Skeletal muscle tissue (tissue), 4 donors: ENCODE data around the gene B4GALNT1. TPM values are rescaled to one million over a fixed set of nuclear protein-coding genes. Genes with fewer than 3 reads are reported as not detected.

Experiments used
- H3K27ac ChIP-seq: one replicate; pipeline ENCODE4 v1.7.0; 2013; ENCODE audit warnings: mild to moderate bottlenecking, low read depth, low read length, inconsistent platforms
- H3K27me3 ChIP-seq, 3 donors: one replicate each; pipeline ENCODE4 v1.7.0; 2013; ENCODE audit warnings: low read length in 3 of 3; ENCODE audit not compliant: control insufficient read depth in 3 of 3, insufficient read depth in 3 of 3
- H3K36me3 ChIP-seq, 3 donors: one replicate each; pipeline ENCODE4 v1.7.0; 2013; ENCODE audit warnings: low read length in 3 of 3; ENCODE audit not compliant: control insufficient read depth in 3 of 3, insufficient read depth in 3 of 3
- H3K4me1 ChIP-seq, 3 donors: one replicate each; pipeline ENCODE4 v1.7.0; 2013; ENCODE audit warnings: low read length in 3 of 3, mild to moderate bottlenecking in 3 of 3; ENCODE audit not compliant: control insufficient read depth in 3 of 3, insufficient read depth in 3 of 3
- H3K4me3 ChIP-seq, 3 donors: one replicate each; pipeline ENCODE4 v1.7.0; 2013; ENCODE audit warnings: low read length in 3 of 3
- H3K9ac ChIP-seq, 3 donors: one replicate each; pipeline ENCODE4 v1.7.0; 2013; ENCODE audit warnings: low read length in 3 of 3, mild to moderate bottlenecking in 3 of 3, moderate library complexity in 2 of 3, low read depth in 1 of 3
- H3K9me3 ChIP-seq, 3 donors: one replicate each; pipeline ENCODE4 v1.7.0; 2013; ENCODE audit warnings: low read length in 3 of 3; ENCODE audit not compliant: control insufficient read depth in 3 of 3
- total RNA-seq: library from RNA; depleted of rRNA; stranded (reverse); fragments of >200 nt; gene quantifications from one replicate; pipeline ENCODE4 v1.2.3, GENCODE V29; 2014
- donor health status: Osteomylitis.

B4GALNT1 gene
- total RNA-seq, 1 donor from 2014 or later: 3.1 TPM

GRCh38 chr12:57615637-57616036, 17.4 kb downstream of the B4GALNT1 start:
- Histone ChIP-seq H3K9me3 (no peaks in the 10 kb centered on the region), H3K4me1 (peaks cover 4 to 21% (median 13%) of the 10 kb centered on the region in 3 donors), H3K27ac (no peak overlapping the region), H3K27me3 (peaks cover 54 to 75% (median 73%) of the 10 kb centered on the region in 3 donors), H3K36me3 (peaks cover 0 to 9% (median 5%) of the 10 kb centered on the region in 3 donors), H3K9ac (no peak overlapping the region), H3K4me3 (no peak overlapping the region)

DNA sequence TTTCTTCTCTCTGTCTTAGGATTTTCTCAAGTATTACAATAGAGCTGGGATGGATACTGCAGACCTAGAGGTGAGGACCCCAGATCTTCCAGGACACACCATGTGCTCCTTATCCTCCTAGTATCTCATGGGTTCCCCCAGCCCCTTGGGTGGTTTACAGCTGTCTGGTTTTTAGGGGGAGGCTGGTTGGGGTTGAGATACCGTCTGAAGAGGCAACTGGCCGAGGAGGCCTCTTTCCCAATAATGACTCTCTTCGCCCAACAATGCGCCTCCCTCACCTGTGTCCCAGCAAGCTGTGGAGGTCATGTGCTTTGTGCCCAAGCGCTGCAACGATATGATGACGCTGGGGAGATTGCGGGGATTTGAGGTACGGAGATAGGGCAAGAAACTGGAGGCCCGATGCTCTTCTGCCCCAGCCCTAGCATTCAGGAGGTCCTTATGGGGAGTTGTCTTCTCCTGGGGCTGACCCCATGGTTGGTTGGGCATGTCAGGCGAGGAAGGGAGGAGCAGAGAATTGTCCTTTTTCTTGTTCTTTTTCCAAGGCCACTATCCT, 18.0 kb downstream of the B4GALNT1 start:
- Histone ChIP-seq H3K9me3 (no peaks in the 10 kb centered on the region), H3K27ac (no peak overlapping the region), H3K27me3 (peaks cover 48 to 73% (median 69%) of the 10 kb centered on the region in 3 donors), H3K4me3 (no peak overlapping the region), H3K4me1 (peaks cover 8 to 22% (median 15%) of the 10 kb centered on the region in 3 donors), H3K36me3 (peaks cover 0 to 9% (median 5%) of the 10 kb centered on the region in 3 donors), H3K9ac (no peak overlapping the region)

GRCh38 chr12:57614178-57614947, 18.6 kb downstream of the B4GALNT1 start:
- peaks cover 8 to 20% (median 10%) of the 10 kb centered on the region in 3 donors for H3K4me1 ChIP-seq
- H3K9ac ChIP-seq: no peak overlapping the region
- H3K27me3 ChIP-seq: peaks cover 41 to 67% (median 63%) of the 10 kb centered on the region in 3 donors
- peaks cover 0 to 9% (median 5%) of the 10 kb centered on the region in 3 donors for H3K36me3 ChIP-seq
- H3K4me3 ChIP-seq: no peak overlapping the region
- H3K27ac ChIP-seq: no peak overlapping the region
- H3K9me3 ChIP-seq: no peaks in the 10 kb centered on the region

DNA sequence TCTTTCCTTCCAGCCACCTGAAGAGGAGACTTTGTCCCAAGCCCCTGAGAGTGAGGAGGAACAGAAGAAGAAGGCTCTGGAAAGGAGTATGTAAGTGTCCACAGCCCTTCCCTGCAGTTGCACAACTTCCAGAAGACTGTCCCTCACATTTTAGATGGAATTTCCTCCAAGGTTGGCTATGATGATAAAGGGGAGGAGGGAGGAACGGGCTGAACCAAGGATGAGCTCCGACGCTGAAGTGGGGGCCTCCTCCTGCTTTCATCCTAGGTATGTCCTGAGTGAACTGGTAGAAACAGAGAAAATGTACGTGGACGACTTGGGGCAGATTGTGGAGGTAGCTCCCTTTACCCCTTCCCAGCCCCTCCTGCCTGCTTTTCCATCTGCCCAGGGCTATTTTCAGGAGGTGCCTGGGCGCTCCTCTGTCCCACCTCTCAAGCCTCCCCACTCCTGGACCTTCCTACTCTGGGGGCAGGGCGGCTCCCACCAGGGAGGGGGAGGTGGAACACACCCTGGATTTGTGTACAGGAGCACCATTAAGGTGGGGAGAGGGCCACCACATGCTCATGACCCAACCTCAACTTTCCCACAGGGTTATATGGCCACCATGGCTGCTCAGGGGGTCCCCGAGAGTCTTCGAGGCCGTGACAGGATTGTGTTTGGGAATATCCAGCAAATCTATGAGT, 19.4 kb downstream of the B4GALNT1 start:
- Histone ChIP-seq H3K9ac (no peak overlapping the region), H3K4me1 (peaks cover 10 to 22% (median 10%) of the 10 kb centered on the region in 3 donors), H3K4me3 (no peak overlapping the region), H3K27ac (no peak overlapping the region), H3K9me3 (no peaks in the 10 kb centered on the region), H3K27me3 (peaks cover 34 to 64% (median 63%) of the 10 kb centered on the region in 3 donors), H3K36me3 (peaks cover 0 to 9% (median 5%) of the 10 kb centered on the region in 3 donors)

DNA sequence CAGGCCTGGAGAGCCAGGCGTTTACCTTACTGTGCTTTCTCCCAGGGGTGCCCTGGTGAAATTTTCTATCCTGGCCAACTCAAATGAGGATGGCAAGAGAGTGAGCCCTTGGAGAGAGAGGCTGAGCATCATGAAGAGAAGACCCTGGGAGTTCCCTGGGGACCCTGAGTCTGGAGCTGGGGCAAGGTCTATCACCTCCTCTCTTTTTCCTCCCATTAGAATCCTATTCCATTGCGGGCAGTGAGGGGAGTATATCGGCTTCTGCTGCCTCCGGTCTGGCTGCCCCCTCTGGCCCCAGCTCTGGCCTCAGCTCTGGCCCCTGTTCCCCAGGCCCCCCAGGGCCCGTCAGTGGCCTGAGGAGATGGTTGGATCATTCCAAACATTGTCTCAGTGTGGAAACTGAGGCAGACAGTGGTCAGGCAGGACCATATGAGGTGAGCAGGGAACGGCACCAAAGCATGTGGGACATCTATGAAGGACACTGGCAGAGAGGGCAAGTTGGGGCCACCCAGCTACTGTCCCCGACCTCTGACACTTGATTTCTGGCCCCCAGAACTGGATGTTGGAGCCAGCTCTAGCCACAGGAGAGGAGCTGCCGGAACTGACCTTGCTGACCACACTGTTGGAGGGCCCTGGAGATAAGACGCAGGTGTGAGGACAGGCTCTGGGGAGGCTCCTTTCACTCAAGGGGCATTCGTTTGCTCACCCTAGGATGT, 20.1 kb downstream of the B4GALNT1 start:
- Histone ChIP-seq H3K9me3 (no peaks in the 10 kb centered on the region), H3K36me3 (peaks cover 0 to 9% (median 8%) of the 10 kb centered on the region in 3 donors), H3K27me3 (peaks cover 33 to 65% (median 59%) of the 10 kb centered on the region in 3 donors), H3K9ac (no peak overlapping the region), H3K27ac (no peak overlapping the region), H3K4me3 (no peak overlapping the region), H3K4me1 (peaks cover 10 to 22% (median 13%) of the 10 kb centered on the region in 3 donors)

GRCh38 chr12:57611827-57612710, 20.9 kb downstream of the B4GALNT1 start:
- peaks cover 10 to 24% (median 13%) of the 10 kb centered on the region in 3 donors for H3K4me1 ChIP-seq
- H3K9me3 ChIP-seq: no peaks in the 10 kb centered on the region
- peaks cover 26 to 65% (median 54%) of the 10 kb centered on the region in 3 donors for H3K27me3 ChIP-seq
- peaks cover 0 to 9% (median 8%) of the 10 kb centered on the region in 3 donors for H3K36me3 ChIP-seq
- peak overlapping the region; percentile 30 for H3K27ac ChIP-seq
- peak overlapping the region in 1 of 3 donors; percentile 54 for H3K9ac ChIP-seq
- H3K4me3 ChIP-seq: peak overlapping the region; percentile 26 to 41 (median 36)

DNA sequence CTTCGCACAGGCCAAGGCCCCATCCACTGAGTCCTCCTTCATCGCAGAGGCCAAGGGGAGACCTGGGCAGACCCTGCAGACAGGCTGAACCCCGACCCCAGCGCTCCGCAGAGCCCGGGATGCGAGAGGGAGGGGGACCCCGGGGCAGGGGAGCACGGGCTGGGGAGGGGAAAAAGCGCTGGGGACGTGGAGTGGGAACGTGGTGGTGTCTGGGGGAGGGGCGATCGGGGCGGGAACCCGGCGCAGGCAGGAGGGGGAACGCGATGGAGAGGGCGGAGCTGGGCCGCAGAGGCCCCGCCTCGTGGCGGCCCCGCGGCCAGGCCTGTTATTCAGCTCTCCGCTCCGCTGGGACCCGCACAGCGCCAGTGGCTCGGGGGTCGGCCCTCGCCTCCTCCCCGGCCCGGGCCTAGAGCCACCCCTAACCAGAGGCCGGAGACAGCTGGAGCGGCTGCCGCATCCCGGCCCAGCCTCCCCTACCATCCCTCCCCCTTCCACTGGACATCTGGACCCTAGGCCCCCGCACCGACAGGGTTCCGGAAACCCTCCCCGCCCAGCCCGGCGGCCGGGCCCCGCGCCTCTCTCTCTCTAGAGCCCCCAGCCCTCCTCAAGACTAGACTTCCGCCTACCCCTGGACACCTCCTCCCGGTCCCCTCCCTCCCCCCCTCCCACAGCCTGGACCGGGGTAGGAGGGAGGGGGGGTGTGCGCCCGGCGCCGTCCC, 21.7 kb downstream of the B4GALNT1 start, which contains the start of gene ARHGEF25:
ARHGEF25 (plus strand) TSS at position 328 of the 719 bp plus-strand sequence. CDS start 460 bp downstream, outside the sequence.
- H3K36me3 ChIP-seq: peaks cover 0 to 8% (median 6%) of the 10 kb centered on the region in 3 donors
- H3K27me3 ChIP-seq: peaks cover 26 to 62% (median 53%) of the 10 kb centered on the region in 3 donors
- H3K27ac ChIP-seq: peak within 1 kb of the TSS; percentile 66
- peaks cover 11 to 24% (median 13%) of the 10 kb centered on the region in 3 donors for H3K4me1 ChIP-seq
- H3K4me3 ChIP-seq: peak within 1 kb of the TSS; percentile 52 to 64 (median 56)
- peak within 1 kb of the TSS; percentile 45 to 73 (median 51) for H3K9ac ChIP-seq
- no peaks in the 10 kb centered on the region for H3K9me3 ChIP-seq

GRCh38 chr12:57610554-57611107, 22.4 kb downstream of the B4GALNT1 start:
- Histone ChIP-seq H3K9me3 (no peaks in the 10 kb centered on the region), H3K27ac (peak overlapping the region; percentile 66), H3K36me3 (peaks cover 0 to 5% (median 2%) of the 10 kb centered on the region in 3 donors), H3K9ac (peak overlapping the region; percentile 45 to 73 (median 51)), H3K4me1 (peaks cover 14 to 24% (median 16%) of the 10 kb centered on the region in 3 donors), H3K4me3 (peak overlapping the region; percentile 52 to 64 (median 56)), H3K27me3 (peaks cover 27 to 61% (median 55%) of the 10 kb centered on the region in 3 donors)
